Trophoblast cell (in vitro differentiated cells and primary cell): ENCODE data around the gene HCN4.

ENCODE experiments used
- DNase-seq, 2 donors: peaks; one replicate each; pipeline ENCODE4 v3.0.0-alpha.2; 2016
- H2AFZ ChIP-seq: 2 replicates; pipeline ENCODE4 v1.6.1; 2013; ENCODE audit warnings: low read length, moderate library complexity, mild to moderate bottlenecking; ENCODE audit not compliant: insufficient read depth, poor library complexity
- H2AK5ac ChIP-seq: 2 replicates; pipeline ENCODE4 v1.6.1; 2013; ENCODE audit warnings: mild to moderate bottlenecking, low read length
- H2BK120ac ChIP-seq: 2 replicates; pipeline ENCODE4 v1.6.1; 2013; ENCODE audit warnings: low read length, mild to moderate bottlenecking, moderate library complexity; ENCODE audit not compliant: insufficient read depth, poor library complexity
- H2BK12ac ChIP-seq: 2 replicates; pipeline ENCODE4 v1.6.1; 2013; ENCODE audit warnings: mild to moderate bottlenecking, low read length, moderate library complexity
- H2BK5ac ChIP-seq: 2 replicates; pipeline ENCODE4 v1.6.1; 2013; ENCODE audit warnings: low read length, low read depth, moderate library complexity, mild to moderate bottlenecking; ENCODE audit not compliant: poor library complexity
- H3K14ac ChIP-seq: 2 replicates; pipeline ENCODE4 v1.6.1; 2013; ENCODE audit warnings: mild to moderate bottlenecking, low read length
- H3K18ac ChIP-seq: 2 replicates; pipeline ENCODE4 v1.6.1; 2013; ENCODE audit warnings: mild to moderate bottlenecking, low read length
- H3K23ac ChIP-seq: 2 replicates; pipeline ENCODE4 v1.6.1; 2013; ENCODE audit warnings: low read length
- H3K27ac ChIP-seq: 2 replicates; pipeline ENCODE4 v1.5.1; 2013; ENCODE audit warnings: low read depth, mild to moderate bottlenecking, inconsistent platforms, low read length, moderate library complexity
- H3K27me3 ChIP-seq: 2 replicates; pipeline ENCODE4 v1.6.1; 2013; ENCODE audit warnings: inconsistent platforms, mild to moderate bottlenecking, low read length, moderate library complexity; ENCODE audit not compliant: insufficient read depth
- H3K36me3 ChIP-seq, 2 experiments: 1 replicate in 1 of 2; 2 replicates in 1 of 2; pipeline ENCODE4 v1.6.1; 2013; ENCODE audit warnings: low read length in 2 of 2, mild to moderate bottlenecking in 2 of 2, moderate library complexity in 1 of 2; ENCODE audit not compliant: insufficient read depth in 2 of 2, control insufficient read depth in 1 of 2
- H3K4ac ChIP-seq: 2 replicates; pipeline ENCODE4 v1.6.1; 2013; ENCODE audit warnings: low read depth, mild to moderate bottlenecking, low read length, moderate library complexity
- H3K4me1 ChIP-seq, 2 experiments: 1 replicate in 1 of 2; 2 replicates in 1 of 2; pipeline ENCODE4 v1.6.1; 2013; ENCODE audit warnings: low read length in 2 of 2, mild to moderate bottlenecking in 2 of 2, moderate library complexity in 1 of 2; ENCODE audit not compliant: insufficient read depth in 2 of 2, control insufficient read depth in 1 of 2
- H3K4me2 ChIP-seq: 2 replicates; pipeline ENCODE4 v1.6.1; 2013; ENCODE audit warnings: inconsistent platforms, mild to moderate bottlenecking, low read length, moderate library complexity
- H3K4me3 ChIP-seq: 2 replicates; pipeline ENCODE4 v1.5.1; 2013; ENCODE audit warnings: mild to moderate bottlenecking, low read depth, low read length, inconsistent platforms
- H3K79me1 ChIP-seq: one replicate; pipeline ENCODE4 v1.6.1; 2013; ENCODE audit warnings: low read length
- H3K79me2 ChIP-seq: 2 replicates; pipeline ENCODE4 v1.6.1; 2013; ENCODE audit warnings: low read length, mild to moderate bottlenecking; ENCODE audit not compliant: control insufficient read depth, insufficient read depth, poor library complexity
- H3K9ac ChIP-seq: 2 replicates; pipeline ENCODE4 v1.6.1; 2013; ENCODE audit warnings: mild to moderate bottlenecking, low read length
- H3K9me3 ChIP-seq: 2 replicates; pipeline ENCODE4 v1.6.1; 2013; ENCODE audit warnings: low read depth, mild to moderate bottlenecking, control low read depth, inconsistent platforms, low read length; ENCODE audit not compliant: insufficient read depth
- H4K12ac ChIP-seq: 2 replicates; pipeline ENCODE4 v1.6.1; 2013; ENCODE audit warnings: low read depth, mild to moderate bottlenecking, low read length, moderate library complexity
- H4K8ac ChIP-seq: 2 replicates; pipeline ENCODE4 v1.6.1; 2013; ENCODE audit warnings: low read depth, mild to moderate bottlenecking, low read length, moderate library complexity
- H4K91ac ChIP-seq: one replicate; pipeline ENCODE4 v1.6.1; 2013; ENCODE audit warnings: low read depth, mild to moderate bottlenecking, low read length, moderate library complexity
- WGBS: extraction: QIAGEN DNeasy Blood & Tissue Kit; methylation state at CpG from one replicate; pipeline ENCODE4 v1.1.7; 2013; ENCODE audit warnings: missing lambda C conversion rate; ENCODE audit not compliant: insufficient read length, insufficient coverage; ENCODE audit errors: extremely low coverage; 5-methylcytosine and 5-hydroxymethylcytosine counted together

The HCN4 gene

GRCh38 chr15:73326157-73326556, 42.6 kb downstream of the HCN4 start:
- H4K91ac ChIP-seq, result no peak overlapping the region
- H3K9me3 ChIP-seq, result no peaks in the 10 kb centered on the region

GRCh38 chr15:73325191-73325861, 43.4 kb downstream of the HCN4 start:
- no CpG with 5 or more reads among the region's 29 CpGs for WGBS
- H3K4me2 ChIP-seq, result no peak overlapping the region
- H3K27me3 ChIP-seq, result no peaks in the 10 kb centered on the region
- H4K8ac ChIP-seq, result no peak overlapping the region
- H3K9me3 ChIP-seq, result no peaks in the 10 kb centered on the region
- no peak overlapping the region for H3K27ac ChIP-seq
- H4K12ac ChIP-seq, result no peak overlapping the region
- no peak overlapping the region for H2BK5ac ChIP-seq
- no peak overlapping the region for H3K4ac ChIP-seq
- H2AK5ac ChIP-seq, result no peak overlapping the region
- peaks cover 19 to 20% of the 10 kb centered on the region in 2 experiments for H3K36me3 ChIP-seq
- no peak overlapping the region for H3K23ac ChIP-seq
- no peak overlapping the region for H2BK120ac ChIP-seq
- no peaks in the 10 kb centered on the region for H3K79me2 ChIP-seq
- H3K18ac ChIP-seq, result no peak overlapping the region
- H3K4me3 ChIP-seq, result peak overlapping the region; percentile 50
- no peak overlapping the region for H3K9ac ChIP-seq
- no peak overlapping the region for H4K91ac ChIP-seq
- no peak overlapping the region for H3K14ac ChIP-seq
- H2AFZ ChIP-seq, result no peak overlapping the region
- no peaks in the 10 kb centered on the region for H3K4me1 ChIP-seq
- no peak overlapping the region for H2BK12ac ChIP-seq
- no peaks in the 10 kb centered on the region for H3K79me1 ChIP-seq
- no peak for DNase-seq

More at GRCh38 chr15:73326157-73326556, 42.6 kb downstream of the HCN4 start:
- H3K27ac ChIP-seq, result no peak overlapping the region
- H3K36me3 ChIP-seq, result peaks cover 19 to 20% of the 10 kb centered on the region in 2 experiments
- no peak for DNase-seq
- no peak overlapping the region for H3K18ac ChIP-seq
- no peaks in the 10 kb centered on the region for H3K27me3 ChIP-seq
- no peaks in the 10 kb centered on the region for H3K4me1 ChIP-seq
- no peak overlapping the region for H3K4me2 ChIP-seq
- no peak overlapping the region for H2BK12ac ChIP-seq
- no CpG with 5 or more reads among the region's 4 CpGs for WGBS
- no peaks in the 10 kb centered on the region for H3K79me1 ChIP-seq
- no peak overlapping the region for H4K8ac ChIP-seq
- H2AK5ac ChIP-seq, result no peak overlapping the region
- H3K4ac ChIP-seq, result no peak overlapping the region
- no peak overlapping the region for H3K4me3 ChIP-seq
- no peak overlapping the region for H3K14ac ChIP-seq
- H2BK120ac ChIP-seq, result no peak overlapping the region
- no peaks in the 10 kb centered on the region for H3K79me2 ChIP-seq
- no peak overlapping the region for H4K12ac ChIP-seq
- no peak overlapping the region for H2BK5ac ChIP-seq
- no peak overlapping the region for H2AFZ ChIP-seq
- H3K23ac ChIP-seq, result no peak overlapping the region
- H3K9ac ChIP-seq, result no peak overlapping the region

GRCh38 chr15:73324496-73325170, 44.1 kb downstream of the HCN4 start:
- no peak overlapping the region for H3K18ac ChIP-seq
- H3K4me3 ChIP-seq, result peak overlapping the region; percentile 50
- no peaks in the 10 kb centered on the region for H3K9me3 ChIP-seq
- no peak overlapping the region for H3K9ac ChIP-seq
- no peaks in the 10 kb centered on the region for H3K79me1 ChIP-seq
- peaks cover 19% of the 10 kb centered on the region in 2 experiments for H3K36me3 ChIP-seq
- no CpG with 5 or more reads among the region's 16 CpGs for WGBS
- no peak overlapping the region for H2BK120ac ChIP-seq
- no peak overlapping the region for H2AFZ ChIP-seq
- no peak overlapping the region for H4K8ac ChIP-seq
- H3K79me2 ChIP-seq, result no peaks in the 10 kb centered on the region
- no peak overlapping the region for H2BK12ac ChIP-seq
- no peak overlapping the region for H3K4me2 ChIP-seq
- no peak overlapping the region for H3K27ac ChIP-seq
- no peak overlapping the region for H3K23ac ChIP-seq
- H4K91ac ChIP-seq, result no peak overlapping the region
- H3K27me3 ChIP-seq, result no peaks in the 10 kb centered on the region
- H4K12ac ChIP-seq, result no peak overlapping the region
- no peak overlapping the region for H2AK5ac ChIP-seq
- DNase-seq, result no peak
- no peak overlapping the region for H2BK5ac ChIP-seq
- no peaks in the 10 kb centered on the region for H3K4me1 ChIP-seq
- no peak overlapping the region for H3K4ac ChIP-seq
- no peak overlapping the region for H3K14ac ChIP-seq

- H3K9me3 ChIP-seq, result no peaks in the 10 kb centered on the region
- WGBS, result no CpG with 5 or more reads among the region's 16 CpGs
- no peak overlapping the region for H4K12ac ChIP-seq
- no peak overlapping the region for H4K8ac ChIP-seq
- H2BK12ac ChIP-seq, result no peak overlapping the region
- H3K23ac ChIP-seq, result no peak overlapping the region
- H3K4ac ChIP-seq, result no peak overlapping the region
- no peak overlapping the region for H3K14ac ChIP-seq
- no peak overlapping the region for H2AK5ac ChIP-seq
- no peak overlapping the region for H3K4me2 ChIP-seq
- no peaks in the 10 kb centered on the region for H3K79me1 ChIP-seq
- H3K79me2 ChIP-seq, result no peaks in the 10 kb centered on the region
- H3K18ac ChIP-seq, result no peak overlapping the region
- no peaks in the 10 kb centered on the region for H3K4me1 ChIP-seq
- no peak overlapping the region for H2BK120ac ChIP-seq
- no peak overlapping the region for H3K4me3 ChIP-seq
- H3K36me3 ChIP-seq, result peaks cover 12% of the 10 kb centered on the region in 2 experiments
- no peak overlapping the region for H2BK5ac ChIP-seq
- DNase-seq, result no peak
- no peak overlapping the region for H4K91ac ChIP-seq
- no peak overlapping the region for H3K9ac ChIP-seq
- H3K27me3 ChIP-seq, result no peaks in the 10 kb centered on the region
- no peak overlapping the region for H3K27ac ChIP-seq
- no peak overlapping the region for H2AFZ ChIP-seq
Observed at GRCh38 chr15:73323956-73324355, 44.8 kb downstream of the HCN4 start.
